ENCODE data around the gene PBRM1.
"Not testable (repeated sequence)": the region's sequence is repeated elsewhere in the genome, so short reads cannot be mapped to it uniquely, and the experiment has no call there.

PBRM1 gene

DNA sequence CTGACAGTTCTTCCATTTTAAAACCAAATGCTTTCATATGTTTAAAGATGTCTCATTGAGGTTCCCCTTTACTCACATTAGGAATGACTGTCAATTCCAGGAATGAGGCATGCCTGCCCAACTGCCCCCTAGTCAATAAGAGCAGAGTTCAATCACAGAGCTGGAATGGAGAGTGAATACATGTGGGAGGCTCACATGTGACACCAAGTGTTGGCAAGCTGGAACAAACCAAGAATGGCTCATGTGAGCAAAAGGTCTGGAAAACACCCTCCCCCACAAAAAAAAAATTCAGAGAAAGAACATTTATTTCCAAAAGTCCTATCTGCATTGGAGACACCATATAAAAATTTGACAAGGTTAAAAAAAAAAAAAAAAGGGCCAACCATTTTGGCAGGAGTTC is 3.7 kb downstream of the PBRM1 start:
- Histone ChIP-seq H3K9ac (ENCODE audit: low read depth, low read length) (peak overlapping the region; percentile 49), H3K27me3 (ENCODE audit: insufficient read depth, low read length) (no peaks in the 10 kb centered on the region), H3K36me3 (ENCODE audit: insufficient read depth, low read length) (peaks cover 52% of the 10 kb centered on the region), H3K27ac (ENCODE audit: low read depth, low read length) (0 out of 2 replicates have a peak overlapping the region, but pooled peaks have one; percentile 12), H3K4me3 (ENCODE audit: low read length) (no peak overlapping the region), H3K9me3 (ENCODE audit: insufficient read depth, low read depth, low read length) (no peaks in the 10 kb centered on the region), H3K4me1 (ENCODE audit: insufficient read depth, low read length) (peaks cover 19% of the 10 kb centered on the region)

DNA sequence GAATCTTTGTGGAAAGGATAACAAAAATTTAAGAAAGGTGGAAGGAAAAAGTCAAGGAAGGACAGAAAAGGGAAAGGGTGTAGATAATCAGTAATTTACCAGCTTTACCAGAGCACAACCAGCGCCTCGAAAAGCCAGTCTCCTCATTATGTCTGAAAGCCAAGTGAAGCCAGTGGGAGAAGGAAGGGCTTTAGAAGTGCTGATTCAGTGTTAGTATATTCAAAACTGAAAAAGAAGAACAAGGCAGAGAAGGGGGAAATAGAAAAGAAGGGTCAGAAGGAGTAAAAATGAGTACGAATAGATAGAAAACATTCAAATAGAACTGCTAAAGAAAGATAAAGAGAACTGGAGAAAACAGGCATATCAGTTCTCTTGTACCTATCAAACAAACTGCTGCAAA is 4.1 kb downstream of the PBRM1 start:
- H3K9ac ChIP-seq (ENCODE audit: low read depth, low read length) = peak overlapping the region; percentile 49
- peaks cover 52% of the 10 kb centered on the region for H3K36me3 ChIP-seq (ENCODE audit: insufficient read depth, low read length)
- H3K4me1 ChIP-seq (ENCODE audit: insufficient read depth, low read length) = peaks cover 17% of the 10 kb centered on the region
- H3K4me3 ChIP-seq (ENCODE audit: low read length) = no peak overlapping the region
- 78% methylated on average over 3 of the region's 3 CpGs for WGBS
- no peaks in the 10 kb centered on the region for H3K9me3 ChIP-seq (ENCODE audit: insufficient read depth, low read depth, low read length)
- no peaks in the 10 kb centered on the region for H3K27me3 ChIP-seq (ENCODE audit: insufficient read depth, low read length)
- H3K27ac ChIP-seq (ENCODE audit: low read depth, low read length) = 0 out of 2 replicates have a peak overlapping the region, but pooled peaks have one; percentile 12

DNA sequence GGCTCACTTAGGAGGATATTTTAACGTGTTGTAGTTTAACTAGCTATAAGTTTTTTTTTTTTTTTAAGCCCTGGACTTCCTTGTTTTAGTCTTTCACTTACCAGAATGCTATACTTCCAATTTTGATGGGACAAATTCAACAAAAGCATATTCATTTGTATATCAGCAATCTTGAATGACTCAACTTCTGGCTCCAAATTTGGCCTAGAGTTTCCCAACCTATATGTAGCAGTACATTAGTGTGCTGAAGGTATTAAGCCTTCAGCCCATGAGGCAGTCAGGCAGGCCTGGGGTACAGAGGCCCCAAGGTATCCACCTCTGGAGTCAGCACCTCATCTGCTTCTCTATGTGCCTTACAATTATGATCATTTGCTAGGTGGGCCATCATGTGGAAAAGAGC is 5.9 kb downstream of the PBRM1 start:
- H3K36me3 ChIP-seq (ENCODE audit: insufficient read depth, low read length) = peaks cover 63% of the 10 kb centered on the region
- no peak overlapping the region for H3K4me3 ChIP-seq (ENCODE audit: low read length)
- WGBS = no CpG with 5 or more reads among the region's 1 CpG
- no peak overlapping the region for H3K9ac ChIP-seq (ENCODE audit: low read depth, low read length)
- H3K27ac ChIP-seq (ENCODE audit: low read depth, low read length) = no peak overlapping the region
- peaks cover 15% of the 10 kb centered on the region for H3K4me1 ChIP-seq (ENCODE audit: insufficient read depth, low read length)
- no peaks in the 10 kb centered on the region for H3K9me3 ChIP-seq (ENCODE audit: insufficient read depth, low read depth, low read length)
- H3K27me3 ChIP-seq (ENCODE audit: insufficient read depth, low read length) = no peaks in the 10 kb centered on the region

DNA sequence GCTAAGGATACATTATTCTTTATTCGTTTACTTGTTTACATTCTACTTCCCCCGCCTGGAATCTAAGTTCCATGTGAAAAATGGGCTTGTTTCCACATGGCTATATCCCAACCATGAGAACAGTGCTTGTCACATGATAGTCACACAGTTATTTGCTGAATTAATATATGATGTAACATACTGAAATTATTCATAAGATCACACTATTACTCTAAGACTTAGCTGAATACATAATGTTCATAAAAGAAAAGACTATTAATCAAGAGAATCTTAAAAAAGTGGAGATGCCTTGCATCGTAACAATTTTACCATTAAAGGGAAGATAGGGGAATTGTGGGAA is 6.5 kb downstream of the PBRM1 start:
- H3K4me1 ChIP-seq (ENCODE audit: insufficient read depth, low read length) = peaks cover 9% of the 10 kb centered on the region
- no peak overlapping the region for H3K9ac ChIP-seq (ENCODE audit: low read depth, low read length)

GRCh38 chr3:52678265-52679198 is 7.2 kb downstream of the PBRM1 start:
- Histone ChIP-seq H3K4me3 (ENCODE audit: low read length) (no peak overlapping the region), H3K27me3 (ENCODE audit: insufficient read depth, low read length) (no peaks in the 10 kb centered on the region), H3K9ac (ENCODE audit: low read depth, low read length) (no peak overlapping the region), H3K27ac (ENCODE audit: low read depth, low read length) (no peak overlapping the region), H3K36me3 (ENCODE audit: insufficient read depth, low read length) (peaks cover 69% of the 10 kb centered on the region), H3K9me3 (ENCODE audit: insufficient read depth, low read depth, low read length) (no peaks in the 10 kb centered on the region), H3K4me1 (ENCODE audit: insufficient read depth, low read length) (peaks cover 8% of the 10 kb centered on the region)
- 97% methylated on average over 5 of the region's 6 CpGs for WGBS

More for the DNA sequence above, 6.5 kb downstream of the PBRM1 start:
- 100% methylated on average over 3 of the region's 3 CpGs for WGBS
- Histone ChIP-seq H3K4me3 (ENCODE audit: low read length) (no peak overlapping the region), H3K9me3 (ENCODE audit: insufficient read depth, low read depth, low read length) (no peaks in the 10 kb centered on the region), H3K27ac (ENCODE audit: low read depth, low read length) (no peak overlapping the region), H3K36me3 (ENCODE audit: insufficient read depth, low read length) (peaks cover 65% of the 10 kb centered on the region), H3K27me3 (ENCODE audit: insufficient read depth, low read length) (no peaks in the 10 kb centered on the region)

- H3K9ac ChIP-seq (ENCODE audit: low read depth, low read length); H3K4me3 ChIP-seq (ENCODE audit: low read length); H3K4me1 ChIP-seq (ENCODE audit: insufficient read depth, low read length); H3K27ac ChIP-seq (ENCODE audit: low read depth, low read length); H3K9me3 ChIP-seq (ENCODE audit: insufficient read depth, low read depth, low read length); H3K27me3 ChIP-seq (ENCODE audit: insufficient read depth, low read length): not testable (repeated sequence)
- peaks cover 76% of the 10 kb centered on the region for H3K36me3 ChIP-seq (ENCODE audit: insufficient read depth, low read length)
- WGBS = 100% methylated on average over 3 of the region's 3 CpGs
These were observed 9.5 kb downstream of the PBRM1 start for GRCh38 chr3:52676201-52676600.

- Histone ChIP-seq H3K9ac (ENCODE audit: low read depth, low read length) (no peak overlapping the region), H3K27ac (ENCODE audit: low read depth, low read length) (no peak overlapping the region), H3K9me3 (ENCODE audit: insufficient read depth, low read depth, low read length) (no peaks in the 10 kb centered on the region), H3K4me1 (ENCODE audit: insufficient read depth, low read length) (no peaks in the 10 kb centered on the region; the same call in 1 of the 2 replicates), H3K36me3 (ENCODE audit: insufficient read depth, low read length) (peaks cover 72% of the 10 kb centered on the region), H3K27me3 (ENCODE audit: insufficient read depth, low read length) (no peaks in the 10 kb centered on the region), H3K4me3 (ENCODE audit: low read length) (no peak overlapping the region)
- WGBS = 85% methylated on average over 1 of the region's 1 CpG
These were observed 14.0 kb downstream of the PBRM1 start for GRCh38 chr3:52671676-52672075.

DNA sequence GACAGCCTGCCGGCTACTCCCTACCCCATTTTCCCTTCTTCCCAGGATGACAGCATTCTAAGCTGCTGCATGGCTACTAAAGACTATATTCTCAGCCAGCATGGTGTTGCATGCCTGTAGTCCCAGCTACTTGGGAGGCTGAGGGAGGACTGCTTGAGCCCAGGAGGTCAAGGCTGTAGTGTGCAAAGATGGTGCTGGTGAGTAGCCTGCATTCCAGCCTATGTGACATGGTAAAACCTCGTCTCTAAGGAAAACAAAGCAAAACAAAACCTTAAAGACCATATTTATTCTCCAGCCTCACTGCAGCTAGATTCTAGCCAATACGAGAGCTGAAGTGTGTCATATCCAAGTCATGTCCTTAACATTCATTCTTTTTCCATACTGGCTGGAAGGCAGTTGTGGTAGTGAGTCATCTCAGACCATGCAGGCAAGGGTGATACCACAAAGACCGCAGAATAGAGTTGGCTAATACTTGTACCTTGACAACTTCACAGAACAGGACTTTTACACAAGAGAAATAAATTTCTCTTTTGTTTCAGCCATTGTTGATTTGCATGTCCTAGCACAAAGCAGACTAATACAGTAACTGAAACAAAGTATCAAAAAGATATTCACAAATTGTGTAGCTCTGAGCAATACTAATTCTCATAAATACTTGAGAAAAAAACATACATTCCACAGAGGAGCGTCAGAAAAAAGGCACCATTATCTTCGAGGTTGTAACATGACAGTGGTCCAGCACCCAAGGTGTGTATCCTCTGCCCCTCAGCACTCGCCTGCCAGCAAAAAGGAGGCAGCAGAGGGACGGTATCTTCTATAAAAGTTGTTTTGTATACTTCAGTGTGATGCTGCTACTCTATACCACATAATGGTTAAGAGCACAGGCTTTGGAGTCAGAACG is 14.8 kb downstream of the PBRM1 start:
- no peaks in the 10 kb centered on the region; the same call in 1 of the 2 replicates for H3K4me1 ChIP-seq (ENCODE audit: insufficient read depth, low read length)
- H3K36me3 ChIP-seq (ENCODE audit: insufficient read depth, low read length) = peaks cover 72% of the 10 kb centered on the region
- no peak overlapping the region for H3K4me3 ChIP-seq (ENCODE audit: low read length)
- WGBS = 94% methylated on average over 9 of the region's 9 CpGs
- no peak overlapping the region for H3K9ac ChIP-seq (ENCODE audit: low read depth, low read length)
- H3K27me3 ChIP-seq (ENCODE audit: insufficient read depth, low read length) = no peaks in the 10 kb centered on the region
- H3K9me3 ChIP-seq (ENCODE audit: insufficient read depth, low read depth, low read length) = no peaks in the 10 kb centered on the region
- H3K27ac ChIP-seq (ENCODE audit: low read depth, low read length) = peak overlapping the region; percentile 9; the same call in 1 of the 2 replicates

DNA sequence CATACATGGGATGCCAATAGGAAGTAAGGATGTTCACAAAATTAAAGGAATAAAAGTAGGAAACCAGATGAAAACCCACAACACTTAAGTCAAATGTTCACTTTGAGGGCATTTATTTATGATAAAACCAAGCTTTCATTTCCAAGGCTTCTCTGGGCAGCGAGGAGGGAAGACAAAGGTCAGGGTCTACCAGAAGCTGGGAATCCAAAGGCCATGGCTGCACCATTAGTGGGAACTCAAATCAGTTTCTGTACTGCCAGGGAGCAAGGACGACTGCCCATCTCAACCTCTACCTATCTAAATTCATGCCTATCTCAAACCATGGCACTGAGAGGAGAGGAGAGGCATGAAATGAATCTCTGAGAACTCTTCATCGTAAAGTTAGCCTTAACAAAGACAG is 22.6 kb downstream of the PBRM1 start:
- Histone ChIP-seq H3K9ac (ENCODE audit: low read depth, low read length) (no peak overlapping the region), H3K4me1 (ENCODE audit: insufficient read depth, low read length) (no peaks in the 10 kb centered on the region), H3K4me3 (ENCODE audit: low read length) (no peak overlapping the region), H3K9me3 (ENCODE audit: insufficient read depth, low read depth, low read length) (no peaks in the 10 kb centered on the region), H3K27ac (ENCODE audit: low read depth, low read length) (no peak overlapping the region), H3K36me3 (ENCODE audit: insufficient read depth, low read length) (peaks cover 71% of the 10 kb centered on the region), H3K27me3 (ENCODE audit: insufficient read depth, low read length) (no peaks in the 10 kb centered on the region)
- WGBS = 96% methylated on average over 3 of the region's 3 CpGs

GRCh38 chr3:52660046-52660445 is 25.7 kb downstream of the PBRM1 start:
- 77% methylated on average over 3 of the region's 3 CpGs for WGBS
- Histone ChIP-seq H3K9me3 (ENCODE audit: insufficient read depth, low read depth, low read length) (no peaks in the 10 kb centered on the region), H3K4me3 (ENCODE audit: low read length) (no peak overlapping the region), H3K27me3 (ENCODE audit: insufficient read depth, low read length) (no peaks in the 10 kb centered on the region), H3K36me3 (ENCODE audit: insufficient read depth, low read length) (peaks cover 79% of the 10 kb centered on the region), H3K9ac (ENCODE audit: low read depth, low read length) (no peak overlapping the region), H3K4me1 (ENCODE audit: insufficient read depth, low read length) (no peaks in the 10 kb centered on the region), H3K27ac (ENCODE audit: low read depth, low read length) (no peak overlapping the region)

- peaks cover 89% of the 10 kb centered on the region for H3K36me3 ChIP-seq (ENCODE audit: insufficient read depth, low read length)
- H3K9me3 ChIP-seq (ENCODE audit: insufficient read depth, low read depth, low read length) = no peaks in the 10 kb centered on the region
- no peak overlapping the region for H3K9ac ChIP-seq (ENCODE audit: low read depth, low read length)
- no peak overlapping the region for H3K27ac ChIP-seq (ENCODE audit: low read depth, low read length)
- no peak overlapping the region for H3K4me3 ChIP-seq (ENCODE audit: low read length)
- H3K27me3 ChIP-seq (ENCODE audit: insufficient read depth, low read length) = no peaks in the 10 kb centered on the region
- H3K4me1 ChIP-seq (ENCODE audit: insufficient read depth, low read length) = no peaks in the 10 kb centered on the region
- 92% methylated on average over 3 of the region's 3 CpGs for WGBS
These were observed 29.8 kb downstream of the PBRM1 start for GRCh38 chr3:52655895-52656294.
